Measurements from ENCODE around the gene SLC5A1. TPM values are rescaled to one million over a fixed set of nuclear protein-coding genes. Genes with fewer than 3 reads are reported as not detected.

SLC5A1 gene
- polyA plus RNA-seq, 1 experiment = not detected

GRCh38 chr22:32100711-32101110 lies 57.6 kb downstream of the SLC5A1 start:
- H3K4me3 ChIP-seq (ENCODE audit: low read depth, low read length) = no peak overlapping the region
- no peak for DNase-seq (ENCODE audit: low read depth, low spot score)
- H3K9me3 ChIP-seq (ENCODE audit: control insufficient read depth, insufficient read depth, low read length) = no peaks in the 10 kb centered on the region
- no peak overlapping the region for H3K27ac ChIP-seq (ENCODE audit: low read depth, low read length)
- CTCF ChIA-PET = interaction anchor here (1.8 kb wide), 1 partner anchor 165 kb away, joined by 4 read pairs; no protein-coding TSS in a partner anchor
- no peak for TF ChIP-seq CTCF (IDR thresholded peaks at IDR 0.05; ENCODE audit: low read depth, low read length)
- POLR2A ChIA-PET = no interaction called here
- peaks cover 3% of the 10 kb centered on the region for H3K27me3 ChIP-seq (ENCODE audit: control insufficient read depth, insufficient read depth, low read length)

GRCh38 chr22:32103658-32104315 lies 60.7 kb downstream of the SLC5A1 start:
- no peak; the same call in 1 of the 2 replicates for TF ChIP-seq CTCF (IDR thresholded peaks at IDR 0.05; ENCODE audit: low read depth, low read length)
- POLR2A ChIA-PET = no interaction called here
- H3K9me3 ChIP-seq (ENCODE audit: control insufficient read depth, insufficient read depth, low read length) = no peaks in the 10 kb centered on the region
- no peak overlapping the region for H3K27ac ChIP-seq (ENCODE audit: low read depth, low read length)
- H3K4me3 ChIP-seq (ENCODE audit: low read depth, low read length) = no peak overlapping the region
- CTCF ChIA-PET = interaction anchor here (1.6 kb wide), 2 partner anchors 162 to 897 kb away, joined by 6 to 7 read pairs; no protein-coding TSS in a partner anchor
- no peaks in the 10 kb centered on the region for H3K27me3 ChIP-seq (ENCODE audit: control insufficient read depth, insufficient read depth, low read length)
- DNase-seq (ENCODE audit: low read depth, low spot score) = no peak

GRCh38 chr22:32106930-32107329 lies 63.9 kb downstream of the SLC5A1 start:
- TF ChIP-seq CTCF (IDR thresholded peaks at IDR 0.05; ENCODE audit: low read depth, low read length) = no peak
- POLR2A ChIA-PET = no interaction called here
- H3K27ac ChIP-seq (ENCODE audit: low read depth, low read length) = no peak overlapping the region
- H3K9me3 ChIP-seq (ENCODE audit: control insufficient read depth, insufficient read depth, low read length) = no peaks in the 10 kb centered on the region
- no peak overlapping the region for H3K4me3 ChIP-seq (ENCODE audit: low read depth, low read length)
- no peak for DNase-seq (ENCODE audit: low read depth, low spot score)
- CTCF ChIA-PET = no interaction called here
- no peaks in the 10 kb centered on the region for H3K27me3 ChIP-seq (ENCODE audit: control insufficient read depth, insufficient read depth, low read length)

GRCh38 chr22:32112380-32112779 lies 69.3 kb downstream of the SLC5A1 start:
- ChIA-PET CTCF (no interaction called here), POLR2A (no interaction called here)
- no peak overlapping the region for H3K4me3 ChIP-seq (ENCODE audit: low read depth, low read length)
- H3K27me3 ChIP-seq (ENCODE audit: control insufficient read depth, insufficient read depth, low read length) = no peaks in the 10 kb centered on the region
- H3K9me3 ChIP-seq (ENCODE audit: control insufficient read depth, insufficient read depth, low read length) = no peaks in the 10 kb centered on the region
- no peak for DNase-seq (ENCODE audit: low read depth, low spot score)
- no peak for TF ChIP-seq CTCF (IDR thresholded peaks at IDR 0.05; ENCODE audit: low read depth, low read length)
- no peak overlapping the region for H3K27ac ChIP-seq (ENCODE audit: low read depth, low read length)

GRCh38 chr22:32119568-32120235 lies 76.6 kb downstream of the SLC5A1 start:
- no peaks in the 10 kb centered on the region for H3K27me3 ChIP-seq (ENCODE audit: control insufficient read depth, insufficient read depth, low read length)
- no peak for TF ChIP-seq CTCF (IDR thresholded peaks at IDR 0.05; ENCODE audit: low read depth, low read length)
- ChIA-PET POLR2A (no interaction called here), CTCF (no interaction called here)
- DNase-seq (ENCODE audit: low read depth, low spot score) = no peak
- H3K4me3 ChIP-seq (ENCODE audit: low read depth, low read length) = no peak overlapping the region
- no peak overlapping the region for H3K27ac ChIP-seq (ENCODE audit: low read depth, low read length)
- H3K9me3 ChIP-seq (ENCODE audit: control insufficient read depth, insufficient read depth, low read length) = no peaks in the 10 kb centered on the region; the same call in 1 of the 2 replicates

All from AG04450 (cell line).